ENCODE data around the gene RNF222. TPM values are rescaled to one million over a fixed set of nuclear protein-coding genes. Genes with fewer than 3 reads are reported as not detected.

RNF222 gene
- polyA plus RNA-seq, 1 of the 3 experiments (the other 2 are of a cell fraction) = not detected

DNA sequence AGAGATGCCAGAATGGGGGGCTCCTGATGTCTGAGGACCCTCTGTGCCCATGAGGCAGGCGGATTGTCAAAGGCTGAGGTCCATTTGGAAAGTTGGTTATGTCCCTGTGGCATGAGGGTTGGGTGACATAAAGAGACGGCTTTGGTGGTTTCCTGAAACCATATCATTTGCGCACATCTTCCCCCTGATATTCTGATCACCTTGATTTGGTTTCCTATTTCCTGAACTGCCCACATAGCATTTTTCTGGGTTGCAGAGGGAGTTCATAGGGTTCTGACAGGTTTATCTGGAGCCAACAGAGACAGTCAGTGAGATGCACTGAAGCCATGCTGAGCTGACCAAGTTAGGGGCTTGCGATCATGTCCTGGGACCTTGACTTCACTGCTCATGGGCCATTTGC is 15.7 kb upstream of the RNF222 start:
- Histone ChIP-seq H3K27me3 (ENCODE audit: insufficient read depth) (peaks cover 31% of the 10 kb centered on the region; the same call in 1 of the 2 replicates), H3K4me3 (ENCODE audit: low read depth in 2 of 2, low read length in 1 of 2) (no peak overlapping the region), H3K27ac (ENCODE audit: low read depth in 2 of 2, low read length in 1 of 2) (no peak overlapping the region), H2AFZ (ENCODE audit: low read depth) (no peak overlapping the region), H3K36me3 (replicated peaks in 1 of 2; ENCODE audit: control insufficient read depth in 1 of 2, insufficient read depth in 2 of 2, low read length in 1 of 2) (no peaks in the 10 kb centered on the region), H3K79me2 (ENCODE audit: insufficient read depth) (no peaks in the 10 kb centered on the region), H3K4me2 (no peak overlapping the region), H3F3A (replicated peaks; ENCODE audit: insufficient read depth) (no peaks in the 10 kb centered on the region), H4K20me1 (ENCODE audit: insufficient read depth) (no peaks in the 10 kb centered on the region), H3K9ac (no peak overlapping the region), H3K9me2 (no peaks in the 10 kb centered on the region), H3K9me3 (no peaks in the 10 kb centered on the region), H3K4me1 (ENCODE audit: control insufficient read depth in 1 of 2, insufficient read depth in 2 of 2, low read depth in 1 of 2, low read length in 1 of 2) (no peaks in the 10 kb centered on the region)
- POLR2A ChIA-PET = no interaction called here
- 70% methylated on average over 4 of the region's 4 CpGs for WGBS (ENCODE audit: low lambda C conversion rate)
- DNase-seq = no peak
- TF ChIP-seq FOXJ3 (CRISPR knock-in tag; IDR thresholded peaks at IDR 0.05) = no peak
- no peak for TF ChIP-seq RAD21 (IDR thresholded peaks at IDR 0.05; ENCODE audit: low read length)
- no peak for TF ChIP-seq RFX5 (IDR thresholded peaks at IDR 0.05; ENCODE audit: low read length)
- no peak for TF ChIP-seq RCOR1 (IDR thresholded peaks at IDR 0.05; ENCODE audit: low read length)
- no peak for TF ChIP-seq SIN3A (IDR thresholded peaks at IDR 0.05; ENCODE audit: borderline replicate concordance, low read depth, low read length)
- CTCF ChIA-PET = interaction anchor here (4.3 to 6.9 kb wide), 2 partner anchors 333 to 373 kb away, joined by 42 to 82 read pairs; partner anchors contain the start of gene CCDC42

DNA sequence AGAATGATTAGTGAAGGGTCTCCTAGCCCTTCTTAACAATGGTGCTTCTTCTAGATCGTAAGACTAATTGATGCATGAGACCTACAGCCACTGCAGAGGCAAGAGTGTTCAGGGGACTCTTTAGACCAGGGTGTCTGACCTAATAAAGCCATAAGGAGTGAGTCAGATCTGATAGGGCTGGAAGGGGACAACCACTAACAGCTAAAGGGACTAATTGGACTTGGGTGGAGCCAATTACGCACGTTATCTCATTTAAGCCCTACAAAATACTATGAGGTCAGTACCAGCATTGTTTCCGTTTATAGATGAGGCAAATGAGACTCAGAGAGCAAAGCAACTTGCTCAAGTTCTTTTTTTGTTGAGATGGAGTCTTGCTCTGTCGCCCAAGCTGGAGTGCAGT is 14.5 kb upstream of the RNF222 start:
- CTCF ChIA-PET = interaction anchor here (1.7 to 6.9 kb wide), 4 partner anchors 23 to 374 kb away, joined by 4 to 82 read pairs (median 25); partner anchors contain the start of genes CCDC42 and NDEL1

More for the DNA sequence above, 14.5 kb upstream of the RNF222 start:
- Histone ChIP-seq H3K27me3 (ENCODE audit: insufficient read depth) (peaks cover 22% of the 10 kb centered on the region; the same call in 1 of the 2 replicates), H3K9me3 (no peaks in the 10 kb centered on the region), H3K4me2 (no peak overlapping the region), H3K4me1 (ENCODE audit: control insufficient read depth in 1 of 2, insufficient read depth in 2 of 2, low read depth in 1 of 2, low read length in 1 of 2) (no peaks in the 10 kb centered on the region), H3K9me2 (no peaks in the 10 kb centered on the region), H2AFZ (ENCODE audit: low read depth) (no peak overlapping the region), H3F3A (replicated peaks; ENCODE audit: insufficient read depth) (no peaks in the 10 kb centered on the region), H4K20me1 (ENCODE audit: insufficient read depth) (no peaks in the 10 kb centered on the region), H3K27ac (ENCODE audit: low read depth in 2 of 2, low read length in 1 of 2) (no peak overlapping the region), H3K36me3 (replicated peaks in 1 of 2; ENCODE audit: control insufficient read depth in 1 of 2, insufficient read depth in 2 of 2, low read length in 1 of 2) (no peaks in the 10 kb centered on the region), H3K79me2 (ENCODE audit: insufficient read depth) (no peaks in the 10 kb centered on the region), H3K9ac (no peak overlapping the region), H3K4me3 (ENCODE audit: low read depth in 2 of 2, low read length in 1 of 2) (no peak overlapping the region)
- 74% methylated on average over 5 of the region's 5 CpGs for WGBS (ENCODE audit: low lambda C conversion rate)
- POLR2A ChIA-PET = no interaction called here
- no peak for TF ChIP-seq CHD2 (IDR thresholded peaks at IDR 0.05; ENCODE audit: low read length, partially characterized antibody)
- no peak for TF ChIP-seq POLR2AphosphoS5 (IDR thresholded peaks at IDR 0.05; ENCODE audit: low read depth, low read length)
- no peak for TF ChIP-seq FOXM1 (IDR thresholded peaks at IDR 0.05; ENCODE audit: low read depth)
- no peak for TF ChIP-seq SMC3 (IDR thresholded peaks at IDR 0.05; ENCODE audit: low read depth, low read length)
- TF ChIP-seq, protein P1, sequence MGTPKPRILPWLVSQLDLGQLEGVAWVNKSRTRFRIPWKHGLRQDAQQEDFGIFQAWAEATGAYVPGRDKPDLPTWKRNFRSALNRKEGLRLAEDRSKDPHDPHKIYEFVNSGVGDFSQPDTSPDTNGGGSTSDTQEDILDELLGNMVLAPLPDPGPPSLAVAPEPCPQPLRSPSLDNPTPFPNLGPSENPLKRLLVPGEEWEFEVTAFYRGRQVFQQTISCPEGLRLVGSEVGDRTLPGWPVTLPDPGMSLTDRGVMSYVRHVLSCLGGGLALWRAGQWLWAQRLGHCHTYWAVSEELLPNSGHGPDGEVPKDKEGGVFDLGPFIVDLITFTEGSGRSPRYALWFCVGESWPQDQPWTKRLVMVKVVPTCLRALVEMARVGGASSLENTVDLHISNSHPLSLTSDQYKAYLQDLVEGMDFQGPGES (IDR thresholded peaks at IDR 0.05; ENCODE audit: low read depth, low read length) = no peak
- no peak for TF ChIP-seq SIN3A (IDR thresholded peaks at IDR 0.05; ENCODE audit: borderline replicate concordance, low read depth, low read length)
- TF ChIP-seq JUND (IDR thresholded peaks at IDR 0.05) = no peak
- no peak for TF ChIP-seq FOSL2 (IDR thresholded peaks at IDR 0.05; ENCODE audit: borderline replicate concordance, low read depth)
- TF ChIP-seq MEF2A (IDR thresholded peaks at IDR 0.05; ENCODE audit: borderline replicate concordance, low read depth) = no peak
- TF ChIP-seq EZH2phosphoT487 (IDR thresholded peaks at IDR 0.05; ENCODE audit: borderline replicate concordance, low read depth) = no peak
- no peak for TF ChIP-seq GATA2 (CRISPR knock-in tag; IDR thresholded peaks at IDR 0.05)
- no peak for TF ChIP-seq ELF1 (IDR thresholded peaks at IDR 0.05)
- no peak for TF ChIP-seq YY1 (IDR thresholded peaks at IDR 0.05; ENCODE audit: low read depth)
- no peak for TF ChIP-seq TEAD4 (IDR thresholded peaks at IDR 0.05; ENCODE audit: borderline replicate concordance, insufficient read depth)
- TF ChIP-seq, protein P2, sequence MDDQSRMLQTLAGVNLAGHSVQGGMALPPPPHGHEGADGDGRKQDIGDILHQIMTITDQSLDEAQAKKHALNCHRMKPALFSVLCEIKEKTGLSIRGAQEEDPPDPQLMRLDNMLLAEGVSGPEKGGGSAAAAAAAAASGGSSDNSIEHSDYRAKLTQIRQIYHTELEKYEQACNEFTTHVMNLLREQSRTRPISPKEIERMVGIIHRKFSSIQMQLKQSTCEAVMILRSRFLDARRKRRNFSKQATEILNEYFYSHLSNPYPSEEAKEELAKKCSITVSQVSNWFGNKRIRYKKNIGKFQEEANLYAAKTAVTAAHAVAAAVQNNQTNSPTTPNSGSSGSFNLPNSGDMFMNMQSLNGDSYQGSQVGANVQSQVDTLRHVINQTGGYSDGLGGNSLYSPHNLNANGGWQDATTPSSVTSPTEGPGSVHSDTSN (IDR thresholded peaks at IDR 0.05) = no peak
- no peak for TF ChIP-seq RAD21 (IDR thresholded peaks at IDR 0.05; ENCODE audit: low read length)
- no peak for TF ChIP-seq NRF1 (IDR thresholded peaks at IDR 0.05; ENCODE audit: low read depth, low read length)
- no peak for TF ChIP-seq GABPA (IDR thresholded peaks at IDR 0.05; ENCODE audit: low read depth)
- DNase-seq = no peak

Measured in SK-N-SH (cell line).